H1 (cell line): ENCODE results near the gene LRP8. TPM values are rescaled to one million over a fixed set of nuclear protein-coding genes. Genes with fewer than 3 reads are reported as not detected.

Experiments
- CTCF ChIA-PET: fragments of 300-600 bp; sonication (Branson Sonifier 250); formaldehyde crosslinking; loops from one replicate; lab custom pipeline; 2021; ENCODE audit not compliant: partially characterized antibody; lab: Charles Lee
- POLR2A ChIA-PET: fragments of 300-600 bp; sonication (Branson Sonifier 250); formaldehyde crosslinking; loops from one replicate; lab custom pipeline; 2021; ENCODE audit warnings: inconsistent platforms; ENCODE audit not compliant: partially characterized antibody; lab: Charles Lee
- DNase-seq, 2 experiments: peaks; one replicate each; pipeline versions ENCODE4 v3.0.0 to v3.0.0-alpha.2; 2010 to 2022; ENCODE audit warnings: low spot score in 2 of 2, low read depth in 1 of 2, mixed read lengths in 1 of 2
- FAIRE-seq: peaks from 2 replicates; lab custom pipeline; 2011; peaks lifted over from hg19 to GRCh38; lab: Jason Lieb, UNC
- H2AFZ ChIP-seq: 2 replicates; pipeline ENCODE4 v1.8.1; 2012; ENCODE audit warnings: low read length, inconsistent platforms
- H2AK5ac ChIP-seq: 2 replicates; pipeline ENCODE4 v1.6.1; 2013; ENCODE audit warnings: low read depth, low read length
- H2BK120ac ChIP-seq: replicated peaks from 2 replicates; pipeline ENCODE3; 2013; ENCODE audit warnings: low read depth, low read length, inconsistent platforms
- H2BK12ac ChIP-seq: 2 replicates; pipeline ENCODE4 v1.6.1; 2013; ENCODE audit warnings: low read depth, low read length
- H2BK15ac ChIP-seq: 2 replicates; pipeline ENCODE4 v1.6.1; 2013; ENCODE audit warnings: low read length
- H2BK20ac ChIP-seq: 2 replicates; pipeline ENCODE4 v1.6.1; 2013; ENCODE audit warnings: low read length
- H2BK5ac ChIP-seq: 2 replicates; pipeline ENCODE4 v1.6.1; 2013; ENCODE audit warnings: low read depth, low read length
- H3K14ac ChIP-seq: 2 replicates; pipeline ENCODE4 v1.6.1; 2013; ENCODE audit warnings: inconsistent platforms; ENCODE audit not compliant: insufficient read length
- H3K18ac ChIP-seq: 2 replicates; pipeline ENCODE4 v1.6.1; 2013; ENCODE audit warnings: low read length; ENCODE audit errors: extremely low read depth
- H3K23ac ChIP-seq: 2 replicates; pipeline ENCODE4 v1.6.1; 2013; ENCODE audit warnings: inconsistent platforms; ENCODE audit not compliant: insufficient read length
- H3K23me2 ChIP-seq: 2 replicates; pipeline ENCODE4 v1.6.1; 2013; ENCODE audit warnings: low read depth, low read length
- H3K27ac ChIP-seq: 2 replicates; pipeline ENCODE4 v1.6.1; 2011; ENCODE audit warnings: low read depth, low read length, inconsistent platforms
- H3K27me3 ChIP-seq, 4 experiments: replicated peaks in 1 of 4; 1 replicate in 1 of 4; 2 replicates in 3 of 4; pipeline versions ENCODE4 v1.6.1 to v1.8.1; 2011 to 2013; ENCODE audit warnings: low read length in 3 of 4, mild to moderate bottlenecking in 3 of 4, inconsistent platforms in 2 of 4, mixed read lengths in 2 of 4, moderate library complexity in 1 of 4; ENCODE audit not compliant: control insufficient read depth in 3 of 4, insufficient read depth in 3 of 4; ENCODE audit errors: extremely low read depth in 1 of 4
- H3K36me3 ChIP-seq, 4 experiments: 2 replicates each; pipeline versions ENCODE4 v1.6.1 to v1.8.1; 2011 to 2013; ENCODE audit warnings: mild to moderate bottlenecking in 4 of 4, low read length in 3 of 4, moderate library complexity in 2 of 4, control low read depth in 1 of 4, inconsistent platforms in 1 of 4; ENCODE audit not compliant: insufficient read depth in 4 of 4, control insufficient read depth in 2 of 4
- H3K4ac ChIP-seq: replicated peaks from 2 replicates; pipeline ENCODE3; 2013; ENCODE audit warnings: low read length, low read depth, mixed read lengths, inconsistent platforms; ENCODE audit not compliant: insufficient read length
- H3K4me1 ChIP-seq, 4 experiments: replicated peaks in 1 of 4; 1 replicate in 1 of 4; 2 replicates in 3 of 4; pipeline versions ENCODE4 v1.6.1 to v1.8.1; 2011 to 2013; ENCODE audit warnings: low read length in 3 of 4, inconsistent platforms in 2 of 4, mixed read lengths in 1 of 4; ENCODE audit not compliant: insufficient read depth in 4 of 4, control insufficient read depth in 3 of 4
- H3K4me2 ChIP-seq, 2 experiments: 2 replicates each; pipeline versions ENCODE4 v1.6.1 to v1.8.1; 2011 to 2013; ENCODE audit warnings: low read depth in 2 of 2, low read length in 2 of 2, control low read depth in 1 of 2, inconsistent platforms in 1 of 2, mild to moderate bottlenecking in 1 of 2; ENCODE audit not compliant: insufficient read depth in 1 of 2
- H3K4me3 ChIP-seq, 4 experiments: fragments of 200-600, 300-600 bp in 1 of 4; sonication (generic), shearing (Covaris generic), sonication (Bioruptor Twin) in 1 of 4; 2 replicates each; pipeline versions ENCODE4 v1.5.1 to v1.8.1; 2011 to 2016; ENCODE audit warnings: low read length in 4 of 4, low read depth in 3 of 4, control low read depth in 2 of 4, inconsistent platforms in 2 of 4, mild to moderate bottlenecking in 2 of 4, mixed read lengths in 1 of 4, moderate library complexity in 1 of 4; ENCODE audit not compliant: insufficient read depth in 2 of 4; ENCODE audit errors: extremely low read depth in 1 of 4
- H3K56ac ChIP-seq: replicated peaks from 2 replicates; pipeline ENCODE3; 2013; ENCODE audit warnings: low read depth, mild to moderate bottlenecking, mixed read lengths, low read length, inconsistent platforms; ENCODE audit not compliant: insufficient read length
- H3K79me1 ChIP-seq: 2 replicates; pipeline ENCODE4 v1.6.1; 2013; ENCODE audit warnings: low read depth, low read length, control low read depth
- H3K79me2 ChIP-seq, 2 experiments: 2 replicates each; pipeline versions ENCODE4 v1.6.1 to v1.8.1; 2012 to 2013; ENCODE audit warnings: low read length in 2 of 2, mild to moderate bottlenecking in 2 of 2, inconsistent platforms in 1 of 2; ENCODE audit not compliant: insufficient read depth in 2 of 2, control insufficient read depth in 1 of 2
- H3K9ac ChIP-seq, 4 experiments: replicated peaks in 1 of 4; 1 replicate in 1 of 4; 2 replicates in 3 of 4; pipeline versions ENCODE4 v1.6.1 to v1.8.1; 2011 to 2013; ENCODE audit warnings: low read depth in 3 of 4, low read length in 3 of 4, control low read depth in 2 of 4, mild to moderate bottlenecking in 2 of 4, moderate library complexity in 2 of 4, inconsistent platforms in 1 of 4; ENCODE audit errors: extremely low read depth in 1 of 4
- H3K9me3 ChIP-seq, 2 experiments: 2 replicates each; pipeline versions ENCODE4 v1.6.1 to v1.8.1; 2012 to 2013; ENCODE audit warnings: mild to moderate bottlenecking in 2 of 2, moderate library complexity in 2 of 2, control low read depth in 1 of 2, inconsistent platforms in 1 of 2, low read depth in 1 of 2, low read length in 1 of 2, mixed read lengths in 1 of 2; ENCODE audit not compliant: insufficient read depth in 2 of 2
- H4K20me1 ChIP-seq, 2 experiments: replicated peaks in 1 of 2; 2 replicates each; pipeline versions ENCODE3 to v1.8.1; 2011 to 2013; ENCODE audit warnings: inconsistent platforms in 2 of 2, low read length in 2 of 2, mild to moderate bottlenecking in 1 of 2; ENCODE audit not compliant: insufficient read depth in 2 of 2, control insufficient read depth in 1 of 2
- H4K5ac ChIP-seq: 2 replicates; pipeline ENCODE4 v1.6.1; 2013; ENCODE audit warnings: low read length, low read depth, mixed read lengths, inconsistent platforms; ENCODE audit not compliant: insufficient read length
- H4K8ac ChIP-seq: 2 replicates; pipeline ENCODE4 v1.8.0; 2013; ENCODE audit warnings: mild to moderate bottlenecking, moderate library complexity, low read length, inconsistent platforms; ENCODE audit not compliant: insufficient read depth; ENCODE audit errors: extremely low read depth
- H4K91ac ChIP-seq: replicated peaks from 2 replicates; pipeline ENCODE3; 2013; ENCODE audit warnings: low read length, mixed read lengths, inconsistent platforms; ENCODE audit not compliant: insufficient read length
- CBX5 ChIP-seq: fragments of 300-800, 300-1000 bp; sonication (generic); IDR thresholded peaks from 2 replicates; pipeline ENCODE4 v1.7.1; 2016; ENCODE audit warnings: antibody characterized with exemption, low read length, low read depth
- KDM5A ChIP-seq: fragments of 200-600 bp; IDR thresholded peaks from 2 replicates; pipeline ENCODE4 v1.7.1; 2012; ENCODE audit warnings: mild to moderate bottlenecking, low read length, inconsistent platforms, mixed read lengths
- SIRT6 ChIP-seq: IDR thresholded peaks from one replicate; pipeline ENCODE4 v1.7.1; 2012; ENCODE audit warnings: low read length, inconsistent platforms
- SP1 ChIP-seq: IDR thresholded peaks from 2 replicates; pipeline ENCODE4 v1.6.1; 2011; ENCODE audit warnings: low read depth, low read length
- TCF12 ChIP-seq: IDR thresholded peaks from 2 replicates; pipeline ENCODE4 v1.6.1; 2011; ENCODE audit warnings: low read depth, mild to moderate bottlenecking, low read length
- WGBS, 2 experiments: shearing (Covaris generic) in 1 of 2; methylation state at CpG; one replicate each; pipeline versions ENCODE4 v1.1.6 to v1.1.7; 2013 to 2015; ENCODE audit warnings: low lambda C conversion rate in 2 of 2, mixed read lengths in 2 of 2, inconsistent platforms in 1 of 2, low coverage in 1 of 2, missing lambda C conversion rate in 1 of 2; ENCODE audit not compliant: insufficient replicate concordance in 2 of 2, insufficient coverage in 1 of 2, insufficient read length in 1 of 2; ENCODE audit errors: extremely low coverage in 1 of 2, missing lambda C conversion rate in 1 of 2; 5-methylcytosine and 5-hydroxymethylcytosine counted together
- polyA plus RNA-seq, 7 experiments: library from polyadenylated mRNA; depleted of rRNA in 3 of 7; stranded (reverse) in 5 of 7; unstranded in 2 of 7; fragments of >200 nt in 5 of 7; fragments of 200-250 nt in 2 of 7; gene quantifications; 1 replicate in 5 of 7; 2 replicates in 1 of 7; 4 replicates in 1 of 7; pipeline versions ENCODE4 v1.2.1 to v1.2.3, GENCODE V29; 2011 to 2013; ENCODE audit warnings: missing spikeins in 2 of 7, mixed read lengths in 2 of 7
- total RNA-seq: library from RNA; stranded (reverse); fragmentation: NEBNext Ultra II Directional; extraction: Animal tissue kit (Norgen Biotek cat#: 25700); gene quantifications from 2 replicates; pipeline ENCODE4 v1.2.1, GENCODE V29; 2021
- TF ChIP-seq, protein P1 (sequence below): IDR thresholded peaks from 2 replicates; pipeline ENCODE4 v1.6.1; 2012; ENCODE audit warnings: inconsistent platforms

LRP8 gene
- total and polyA plus RNA-seq, 2 of the 8 experiments (the other 6 are each of a cell fraction or from before 2014, with no cell fraction given): 63.2 to 66.4 TPM

- Histone ChIP-seq H3K79me2 (peaks cover 0 to 30% of the 10 kb centered on the region in 2 experiments; a peak in 2 of 4 replicates), H3K4ac (no peak overlapping the region), H4K91ac (no peak overlapping the region), H3K18ac (no peak overlapping the region), H4K20me1 (peaks cover 14 to 40% of the 10 kb centered on the region in 2 experiments), H2BK5ac (no peak overlapping the region), H2BK15ac (no peak overlapping the region), H3K4me3 (no peak overlapping the region), H3K27me3 (no peaks in the 10 kb centered on the region), H4K8ac (no peak overlapping the region), H2BK20ac (no peak overlapping the region), H3K9me3 (no peaks in the 10 kb centered on the region), H3K4me2 (no peak overlapping the region), H3K36me3 (peaks cover 0 to 13% (median 6%) of the 10 kb centered on the region in 4 experiments; a peak in 3 of 8 replicates), H3K27ac (no peak overlapping the region; the same call in 1 of the 2 replicates), H3K9ac (no peak overlapping the region), H2AFZ (no peak overlapping the region), H2AK5ac (no peak overlapping the region), H3K23ac (no peak overlapping the region), H3K23me2 (no peaks in the 10 kb centered on the region), H3K56ac (no peak overlapping the region), H4K5ac (no peak overlapping the region), H2BK12ac (no peak overlapping the region), H2BK120ac (no peak overlapping the region), H3K14ac (no peak overlapping the region), H3K4me1 (peaks cover 0 to 10% (median 0%) of the 10 kb centered on the region in 4 experiments; a peak in 1 of 7 replicates), H3K79me1 (peaks cover 34% of the 10 kb centered on the region)
- CTCF ChIA-PET: interaction anchor here (0.9 to 11.3 kb wide), 4 partner anchors 11 to 175 kb away, joined by 3 to 103 read pairs (median 4); no protein-coding TSS in a partner anchor
- POLR2A ChIA-PET: no interaction called here
- TF ChIP-seq, protein P1, sequence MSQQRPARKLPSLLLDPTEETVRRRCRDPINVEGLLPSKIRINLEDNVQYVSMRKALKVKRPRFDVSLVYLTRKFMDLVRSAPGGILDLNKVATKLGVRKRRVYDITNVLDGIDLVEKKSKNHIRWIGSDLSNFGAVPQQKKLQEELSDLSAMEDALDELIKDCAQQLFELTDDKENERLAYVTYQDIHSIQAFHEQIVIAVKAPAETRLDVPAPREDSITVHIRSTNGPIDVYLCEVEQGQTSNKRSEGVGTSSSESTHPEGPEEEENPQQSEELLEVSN: no peak
- no peak for TF ChIP-seq SP1
- no peak for TF ChIP-seq TCF12
- no peak for TF ChIP-seq CBX5
- no peak for TF ChIP-seq SIRT6
- TF ChIP-seq KDM5A: no peak
- DNase-seq (no peak), FAIRE-seq (no peak)
- WGBS, 2 experiments: 85% methylated on average over 3 of the region's 3 CpGs; no CpG with 5 or more reads in 1 of the 2 experiments
Measured at GRCh38 chr1:53294061-53294460, 33.8 kb downstream of the LRP8 start.
